GM23338 (cell line): ENCODE results near the gene RUSF1. TPM values are rescaled to one million over a fixed set of nuclear protein-coding genes. Genes with fewer than 3 reads are reported as not detected.

ENCODE experiments used
- ATAC-seq: fragments of 200-7000 bp; cut with Tn5 transposase; 3 replicates; pipeline ENCODE4 v1.9.1; 2020
- DNase-seq: peaks from one replicate; pipeline ENCODE4 v3.0.0-alpha.2; 2015; ENCODE audit warnings: low spot score
- H2AFZ ChIP-seq: fragments of 200-600 bp; sonication (generic); 2 replicates; pipeline ENCODE4 v1.8.0; 2016; ENCODE audit warnings: antibody characterized with exemption, mild to moderate bottlenecking, moderate library complexity
- H3F3A ChIP-seq: fragments of 200-600 bp; sonication (generic); replicated peaks from 2 replicates; pipeline ENCODE4 v1.8.0; 2017; ENCODE audit warnings: antibody characterized with exemption, mixed run types, low read depth
- H3K27ac ChIP-seq: fragments of 200-600 bp; sonication (generic); 2 replicates; pipeline ENCODE4 v1.6.1; 2016; ENCODE audit warnings: low read depth
- H3K27me3 ChIP-seq: fragments of 200-600 bp; sonication (generic); 2 replicates; pipeline ENCODE4 v1.8.0; 2016; ENCODE audit warnings: mild to moderate bottlenecking, mixed run types, moderate library complexity; ENCODE audit not compliant: insufficient read depth
- H3K36me3 ChIP-seq: fragments of 200-600 bp; sonication (generic); 2 replicates; pipeline ENCODE4 v1.8.0; 2016; ENCODE audit warnings: mild to moderate bottlenecking; ENCODE audit not compliant: insufficient read depth
- H3K4me1 ChIP-seq: fragments of 200-600 bp; sonication (generic); 2 replicates; pipeline ENCODE4 v1.8.0; 2016; ENCODE audit warnings: mild to moderate bottlenecking, moderate library complexity; ENCODE audit not compliant: insufficient read depth
- H3K4me2 ChIP-seq: fragments of 200-600 bp; sonication (generic); 2 replicates; pipeline ENCODE4 v1.7.1; 2017; ENCODE audit warnings: mixed run types
- H3K4me3 ChIP-seq: fragments of 200-600 bp; sonication (generic); 2 replicates; pipeline ENCODE4 v1.6.1; 2016; ENCODE audit warnings: mixed run types
- H3K79me2 ChIP-seq: fragments of 200-600 bp; sonication (generic); replicated peaks from 2 replicates; pipeline ENCODE4 v1.8.0; 2017; ENCODE audit warnings: mild to moderate bottlenecking; ENCODE audit not compliant: insufficient read depth
- H3K9me2 ChIP-seq: fragments of 200-600 bp; sonication (generic); 2 replicates; pipeline ENCODE4 v1.8.0; 2017; ENCODE audit not compliant: insufficient read depth
- H4K20me1 ChIP-seq: fragments of 200-600 bp; sonication (generic); replicated peaks from 2 replicates; pipeline ENCODE4 v1.8.0; 2017; ENCODE audit warnings: mild to moderate bottlenecking; ENCODE audit not compliant: insufficient read depth
- H3K27ac Mint-ChIP-seq: 2 replicates; pipeline ENCODE4 v1.8.0; 2020; ENCODE audit warnings: inconsistent platforms, mild to moderate bottlenecking, moderate library complexity, mixed read lengths
- H3K27me3 Mint-ChIP-seq: 3 replicates; pipeline ENCODE4 v1.8.0; 2022; ENCODE audit warnings: low read depth, mild to moderate bottlenecking, moderate library complexity, mixed read lengths, inconsistent platforms; ENCODE audit not compliant: insufficient read depth, poor library complexity
- H3K36me3 Mint-ChIP-seq: 3 replicates; pipeline ENCODE4 v1.8.0; 2021; ENCODE audit warnings: low read depth, mild to moderate bottlenecking, inconsistent platforms, moderate library complexity, mixed read lengths
- H3K4me1 Mint-ChIP-seq: 3 replicates; pipeline ENCODE4 v1.8.0; 2020; ENCODE audit warnings: mild to moderate bottlenecking, inconsistent platforms, mixed read lengths
- H3K4me3 Mint-ChIP-seq: 3 replicates; pipeline ENCODE4 v1.8.0; 2021; ENCODE audit warnings: moderate library complexity, mild to moderate bottlenecking, inconsistent platforms, mixed read lengths
- H3K9me3 Mint-ChIP-seq: 3 replicates; pipeline ENCODE4 v1.8.0; 2020; ENCODE audit warnings: moderate library complexity, mild to moderate bottlenecking, inconsistent platforms, mixed read lengths
- CREB1 ChIP-seq: fragments of 250-450 bp; sonication (Bioruptor Pico); IDR thresholded peaks from 2 replicates; pipeline ENCODE4 v1.5.0; 2020; ENCODE audit warnings: low read depth, mild to moderate bottlenecking, moderate library complexity
- EZH2 ChIP-seq: fragments of 200-600 bp; sonication (generic); IDR thresholded peaks from one replicate; pipeline ENCODE4 v1.8.0; 2017; ENCODE audit warnings: antibody characterized with exemption, mild to moderate bottlenecking, low read depth; ENCODE audit not compliant: unreplicated experiment
- EZH2phosphoT487 ChIP-seq: fragments of 200-600 bp; sonication (generic); IDR thresholded peaks from one replicate; pipeline ENCODE4 v1.8.1; 2018; ENCODE audit warnings: antibody characterized with exemption; ENCODE audit not compliant: unreplicated experiment
- JUNB ChIP-seq: IDR thresholded peaks from one replicate; pipeline ENCODE4 v1.6.1; 2016; ENCODE audit warnings: antibody characterized with exemption; ENCODE audit not compliant: unreplicated experiment
- NANOG ChIP-seq: IDR thresholded peaks from 2 replicates; pipeline ENCODE4 v1.6.1; 2016; ENCODE audit warnings: antibody characterized with exemption, borderline replicate concordance
- POLR2AphosphoS5 ChIP-seq: IDR thresholded peaks from 2 replicates; pipeline ENCODE4 v1.6.1; 2016; ENCODE audit warnings: antibody characterized with exemption, low read depth
- STAT1 ChIP-seq: IDR thresholded peaks from one replicate; pipeline ENCODE4 v1.6.1; 2016; ENCODE audit warnings: antibody characterized with exemption; ENCODE audit not compliant: unreplicated experiment
- polyA plus RNA-seq: library from polyadenylated mRNA; unstranded; fragments of >200 nt; fragmentation: Nextera tagmentation; extraction: Ambion mirVana; gene quantifications from 2 replicates; pipeline ENCODE4 v1.2.1, GENCODE V29; 2016
- total RNA-seq: library from RNA; depleted of rRNA; stranded (reverse); fragments of >200 nt; shearing (Covaris generic); gene quantifications from 2 replicates; pipeline ENCODE4 v1.2.3, GENCODE V29; 2014
- TF ChIP-seq, protein P1 (sequence below): IDR thresholded peaks from one replicate; pipeline ENCODE4 v1.6.1; 2018; ENCODE audit warnings: antibody characterized with exemption; ENCODE audit not compliant: unreplicated experiment
- TF ChIP-seq, protein P2 (sequence below): fragments of 250-450 bp; sonication (Bioruptor Pico); IDR thresholded peaks from 2 replicates; pipeline ENCODE4 v1.5.0; 2020; ENCODE audit warnings: mild to moderate bottlenecking, moderate library complexity
- TF ChIP-seq, protein P3 (sequence below), 2 experiments: fragments of 200-600 bp in 1 of 2; sonication (generic) in 1 of 2; conservative IDR thresholded peaks; 2 replicates each; pipeline versions ENCODE4 v1.5.1 to v1.6.1; 2016 to 2017; ENCODE audit warnings: antibody characterized with exemption in 2 of 2, low read depth in 2 of 2, mild to moderate bottlenecking in 2 of 2, moderate library complexity in 1 of 2
- TF ChIP-seq, protein P4 (sequence below): IDR thresholded peaks from 2 replicates; pipeline ENCODE4 v1.6.1; 2016; ENCODE audit warnings: antibody characterized with exemption

Gene RUSF1
- total and polyA plus RNA-seq, 2 experiments from 2014 or later = 8.9 to 36.1 TPM

DNA sequence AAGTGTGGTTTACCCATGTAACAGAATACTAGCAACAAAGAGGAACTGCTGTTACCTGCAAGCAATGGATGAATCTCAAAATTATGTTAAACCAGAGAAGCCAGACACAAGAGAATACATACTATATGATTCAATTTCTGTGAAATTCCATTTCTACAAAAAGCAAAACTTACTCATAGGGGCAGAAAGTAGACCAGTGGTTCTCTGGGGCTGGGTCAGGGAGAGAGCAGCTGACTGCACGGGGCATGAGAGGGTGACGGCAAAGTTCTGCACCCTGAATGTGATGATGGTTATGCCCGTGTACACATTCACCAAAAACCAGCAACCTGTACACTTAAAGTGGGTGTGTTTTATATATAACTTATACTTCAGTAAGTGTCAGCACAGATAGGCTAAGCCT is 68.7 kb downstream of the RUSF1 start:
- DNase-seq (no peak), ATAC-seq (no peak)
- Histone ChIP-seq H3K4me3 (no peak overlapping the region), H3K36me3 (no peaks in the 10 kb centered on the region), H3K79me2 (no peaks in the 10 kb centered on the region), H3K27me3 (peaks cover 6% of the 10 kb centered on the region; the same call in 1 of the 2 replicates), H3K4me2 (no peak overlapping the region), H4K20me1 (no peaks in the 10 kb centered on the region), H3K27ac (no peak overlapping the region), H2AFZ (no peak overlapping the region), H3F3A (no peaks in the 10 kb centered on the region), H3K9me2 (no peaks in the 10 kb centered on the region), H3K4me1 (no peaks in the 10 kb centered on the region)
- no peak overlapping the region for H3K27ac Mint-ChIP-seq
- peaks cover 4% of the 10 kb centered on the region for H3K27me3 Mint-ChIP-seq
- H3K9me3 Mint-ChIP-seq = no peaks in the 10 kb centered on the region; the same call in 2 of the 3 replicates
- peaks cover 4% of the 10 kb centered on the region for H3K4me1 Mint-ChIP-seq
- H3K4me3 Mint-ChIP-seq = no peak overlapping the region
- no peaks in the 10 kb centered on the region for H3K36me3 Mint-ChIP-seq
- TF ChIP-seq JUNB (no peak), CREB1 (CRISPR knock-in tag) (no peak), EZH2 (no peak), EZH2phosphoT487 (no peak), NANOG (no peak), STAT1 (no peak), POLR2AphosphoS5 (no peak)
- TF ChIP-seq, protein P1, sequence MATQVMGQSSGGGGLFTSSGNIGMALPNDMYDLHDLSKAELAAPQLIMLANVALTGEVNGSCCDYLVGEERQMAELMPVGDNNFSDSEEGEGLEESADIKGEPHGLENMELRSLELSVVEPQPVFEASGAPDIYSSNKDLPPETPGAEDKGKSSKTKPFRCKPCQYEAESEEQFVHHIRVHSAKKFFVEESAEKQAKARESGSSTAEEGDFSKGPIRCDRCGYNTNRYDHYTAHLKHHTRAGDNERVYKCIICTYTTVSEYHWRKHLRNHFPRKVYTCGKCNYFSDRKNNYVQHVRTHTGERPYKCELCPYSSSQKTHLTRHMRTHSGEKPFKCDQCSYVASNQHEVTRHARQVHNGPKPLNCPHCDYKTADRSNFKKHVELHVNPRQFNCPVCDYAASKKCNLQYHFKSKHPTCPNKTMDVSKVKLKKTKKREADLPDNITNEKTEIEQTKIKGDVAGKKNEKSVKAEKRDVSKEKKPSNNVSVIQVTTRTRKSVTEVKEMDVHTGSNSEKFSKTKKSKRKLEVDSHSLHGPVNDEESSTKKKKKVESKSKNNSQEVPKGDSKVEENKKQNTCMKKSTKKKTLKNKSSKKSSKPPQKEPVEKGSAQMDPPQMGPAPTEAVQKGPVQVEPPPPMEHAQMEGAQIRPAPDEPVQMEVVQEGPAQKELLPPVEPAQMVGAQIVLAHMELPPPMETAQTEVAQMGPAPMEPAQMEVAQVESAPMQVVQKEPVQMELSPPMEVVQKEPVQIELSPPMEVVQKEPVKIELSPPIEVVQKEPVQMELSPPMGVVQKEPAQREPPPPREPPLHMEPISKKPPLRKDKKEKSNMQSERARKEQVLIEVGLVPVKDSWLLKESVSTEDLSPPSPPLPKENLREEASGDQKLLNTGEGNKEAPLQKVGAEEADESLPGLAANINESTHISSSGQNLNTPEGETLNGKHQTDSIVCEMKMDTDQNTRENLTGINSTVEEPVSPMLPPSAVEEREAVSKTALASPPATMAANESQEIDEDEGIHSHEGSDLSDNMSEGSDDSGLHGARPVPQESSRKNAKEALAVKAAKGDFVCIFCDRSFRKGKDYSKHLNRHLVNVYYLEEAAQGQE = no peak
- TF ChIP-seq, protein P2, sequence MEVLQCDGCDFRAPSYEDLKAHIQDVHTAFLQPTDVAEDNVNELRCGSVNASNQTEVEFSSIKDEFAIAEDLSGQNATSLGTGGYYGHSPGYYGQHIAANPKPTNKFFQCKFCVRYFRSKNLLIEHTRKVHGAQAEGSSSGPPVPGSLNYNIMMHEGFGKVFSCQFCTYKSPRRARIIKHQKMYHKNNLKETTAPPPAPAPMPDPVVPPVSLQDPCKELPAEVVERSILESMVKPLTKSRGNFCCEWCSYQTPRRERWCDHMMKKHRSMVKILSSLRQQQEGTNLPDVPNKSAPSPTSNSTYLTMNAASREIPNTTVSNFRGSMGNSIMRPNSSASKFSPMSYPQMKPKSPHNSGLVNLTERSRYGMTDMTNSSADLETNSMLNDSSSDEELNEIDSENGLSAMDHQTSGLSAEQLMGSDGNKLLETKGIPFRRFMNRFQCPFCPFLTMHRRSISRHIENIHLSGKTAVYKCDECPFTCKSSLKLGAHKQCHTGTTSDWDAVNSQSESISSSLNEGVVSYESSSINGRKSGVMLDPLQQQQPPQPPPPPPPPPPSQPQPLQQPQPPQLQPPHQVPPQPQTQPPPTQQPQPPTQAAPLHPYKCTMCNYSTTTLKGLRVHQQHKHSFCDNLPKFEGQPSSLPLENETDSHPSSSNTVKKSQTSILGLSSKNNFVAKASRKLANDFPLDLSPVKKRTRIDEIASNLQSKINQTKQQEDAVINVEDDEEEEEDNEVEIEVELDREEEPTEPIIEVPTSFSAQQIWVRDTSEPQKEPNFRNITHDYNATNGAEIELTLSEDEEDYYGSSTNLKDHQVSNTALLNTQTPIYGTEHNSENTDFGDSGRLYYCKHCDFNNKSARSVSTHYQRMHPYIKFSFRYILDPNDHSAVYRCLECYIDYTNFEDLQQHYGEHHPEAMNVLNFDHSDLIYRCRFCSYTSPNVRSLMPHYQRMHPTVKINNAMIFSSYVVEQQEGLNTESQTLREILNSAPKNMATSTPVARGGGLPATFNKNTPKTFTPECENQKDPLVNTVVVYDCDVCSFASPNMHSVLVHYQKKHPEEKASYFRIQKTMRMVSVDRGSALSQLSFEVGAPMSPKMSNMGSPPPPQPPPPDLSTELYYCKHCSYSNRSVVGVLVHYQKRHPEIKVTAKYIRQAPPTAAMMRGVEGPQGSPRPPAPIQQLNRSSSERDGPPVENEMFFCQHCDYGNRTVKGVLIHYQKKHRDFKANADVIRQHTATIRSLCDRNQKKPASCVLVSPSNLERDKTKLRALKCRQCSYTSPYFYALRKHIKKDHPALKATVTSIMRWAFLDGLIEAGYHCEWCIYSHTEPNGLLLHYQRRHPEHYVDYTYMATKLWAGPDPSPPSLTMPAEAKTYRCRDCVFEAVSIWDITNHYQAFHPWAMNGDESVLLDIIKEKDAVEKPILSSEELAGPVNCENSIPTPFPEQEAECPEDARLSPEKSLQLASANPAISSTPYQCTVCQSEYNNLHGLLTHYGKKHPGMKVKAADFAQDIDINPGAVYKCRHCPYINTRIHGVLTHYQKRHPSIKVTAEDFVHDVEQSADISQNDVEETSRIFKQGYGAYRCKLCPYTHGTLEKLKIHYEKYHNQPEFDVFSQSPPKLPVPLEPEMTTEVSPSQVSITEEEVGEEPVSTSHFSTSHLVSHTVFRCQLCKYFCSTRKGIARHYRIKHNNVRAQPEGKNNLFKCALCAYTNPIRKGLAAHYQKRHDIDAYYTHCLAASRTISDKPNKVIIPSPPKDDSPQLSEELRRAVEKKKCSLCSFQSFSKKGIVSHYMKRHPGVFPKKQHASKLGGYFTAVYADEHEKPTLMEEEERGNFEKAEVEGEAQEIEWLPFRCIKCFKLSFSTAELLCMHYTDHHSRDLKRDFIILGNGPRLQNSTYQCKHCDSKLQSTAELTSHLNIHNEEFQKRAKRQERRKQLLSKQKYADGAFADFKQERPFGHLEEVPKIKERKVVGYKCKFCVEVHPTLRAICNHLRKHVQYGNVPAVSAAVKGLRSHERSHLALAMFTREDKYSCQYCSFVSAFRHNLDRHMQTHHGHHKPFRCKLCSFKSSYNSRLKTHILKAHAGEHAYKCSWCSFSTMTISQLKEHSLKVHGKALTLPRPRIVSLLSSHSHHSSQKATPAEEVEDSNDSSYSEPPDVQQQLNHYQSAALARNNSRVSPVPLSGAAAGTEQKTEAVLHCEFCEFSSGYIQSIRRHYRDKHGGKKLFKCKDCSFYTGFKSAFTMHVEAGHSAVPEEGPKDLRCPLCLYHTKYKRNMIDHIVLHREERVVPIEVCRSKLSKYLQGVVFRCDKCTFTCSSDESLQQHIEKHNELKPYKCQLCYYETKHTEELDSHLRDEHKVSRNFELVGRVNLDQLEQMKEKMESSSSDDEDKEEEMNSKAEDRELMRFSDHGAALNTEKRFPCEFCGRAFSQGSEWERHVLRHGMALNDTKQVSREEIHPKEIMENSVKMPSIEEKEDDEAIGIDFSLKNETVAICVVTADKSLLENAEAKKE (CRISPR knock-in tag) = no peak
- TF ChIP-seq, protein P3, sequence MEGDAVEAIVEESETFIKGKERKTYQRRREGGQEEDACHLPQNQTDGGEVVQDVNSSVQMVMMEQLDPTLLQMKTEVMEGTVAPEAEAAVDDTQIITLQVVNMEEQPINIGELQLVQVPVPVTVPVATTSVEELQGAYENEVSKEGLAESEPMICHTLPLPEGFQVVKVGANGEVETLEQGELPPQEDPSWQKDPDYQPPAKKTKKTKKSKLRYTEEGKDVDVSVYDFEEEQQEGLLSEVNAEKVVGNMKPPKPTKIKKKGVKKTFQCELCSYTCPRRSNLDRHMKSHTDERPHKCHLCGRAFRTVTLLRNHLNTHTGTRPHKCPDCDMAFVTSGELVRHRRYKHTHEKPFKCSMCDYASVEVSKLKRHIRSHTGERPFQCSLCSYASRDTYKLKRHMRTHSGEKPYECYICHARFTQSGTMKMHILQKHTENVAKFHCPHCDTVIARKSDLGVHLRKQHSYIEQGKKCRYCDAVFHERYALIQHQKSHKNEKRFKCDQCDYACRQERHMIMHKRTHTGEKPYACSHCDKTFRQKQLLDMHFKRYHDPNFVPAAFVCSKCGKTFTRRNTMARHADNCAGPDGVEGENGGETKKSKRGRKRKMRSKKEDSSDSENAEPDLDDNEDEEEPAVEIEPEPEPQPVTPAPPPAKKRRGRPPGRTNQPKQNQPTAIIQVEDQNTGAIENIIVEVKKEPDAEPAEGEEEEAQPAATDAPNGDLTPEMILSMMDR (conservative IDR thresholded peaks at IDR 0.05; ENCODE audit: low read depth in 2 of 2) = no peak
- TF ChIP-seq, protein P4, sequence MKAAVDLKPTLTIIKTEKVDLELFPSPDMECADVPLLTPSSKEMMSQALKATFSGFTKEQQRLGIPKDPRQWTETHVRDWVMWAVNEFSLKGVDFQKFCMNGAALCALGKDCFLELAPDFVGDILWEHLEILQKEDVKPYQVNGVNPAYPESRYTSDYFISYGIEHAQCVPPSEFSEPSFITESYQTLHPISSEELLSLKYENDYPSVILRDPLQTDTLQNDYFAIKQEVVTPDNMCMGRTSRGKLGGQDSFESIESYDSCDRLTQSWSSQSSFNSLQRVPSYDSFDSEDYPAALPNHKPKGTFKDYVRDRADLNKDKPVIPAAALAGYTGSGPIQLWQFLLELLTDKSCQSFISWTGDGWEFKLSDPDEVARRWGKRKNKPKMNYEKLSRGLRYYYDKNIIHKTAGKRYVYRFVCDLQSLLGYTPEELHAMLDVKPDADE = no peak
